Stimulated activated CD8-positive, alpha-beta memory T cell treated with anti-CD3 and anti-CD28 coated beads, Interleukin-4, amount 100 ng/mL, for 4 hours (primary cell): ENCODE data around the gene GPC2.
"Not testable (repeated sequence)": the region's sequence is repeated elsewhere in the genome, so short reads cannot be mapped to it uniquely, and the experiment has no call there.

Source experiments
- DNase-seq, 2 donors: peaks; one replicate each; pipeline ENCODE4 v3.0.0-alpha.2; 2020; ENCODE audit warnings: low read depth in 2 of 2, low spot score in 1 of 2

The GPC2 gene

GRCh38 chr7:100152404-100152803, 24.8 kb downstream of the GPC2 start:
- no peak for DNase-seq

- DNase-seq = peak; percentile 91 to 98
Observed at GRCh38 chr7:100148559-100149328, 28.4 kb downstream of the GPC2 start, which contains the start of gene LAMTOR4. Gene LAMTOR4, plus strand, starts transcription at chr7:100148918. Its CDS starts 55 bp downstream, at chr7:100148973.

- DNase-seq = no peak
Observed at GRCh38 chr7:100148225-100148558, 29.0 kb downstream of the GPC2 start.

- DNase-seq = no peak
Observed at GRCh38 chr7:100147278-100147677, 29.9 kb downstream of the GPC2 start.

- not testable (repeated sequence) for DNase-seq
Observed at GRCh38 chr7:100146350-100146749, 30.8 kb downstream of the GPC2 start.

- DNase-seq = no peak
Observed at GRCh38 chr7:100142461-100142860, 34.7 kb downstream of the GPC2 start.

- no peak for DNase-seq
Observed at GRCh38 chr7:100141555-100141949, 35.6 kb downstream of the GPC2 start.

GRCh38 chr7:100137851-100138760, 39.1 kb downstream of the GPC2 start:
- DNase-seq = no peak

GRCh38 chr7:100132697-100133151, 44.5 kb downstream of the GPC2 start:
- DNase-seq = peak in 1 of 2 donors; percentile 36

- DNase-seq = no peak
Observed at GRCh38 chr7:100132126-100132525, 45.1 kb downstream of the GPC2 start.

GRCh38 chr7:100130608-100131453, 46.4 kb downstream of the GPC2 start:
- DNase-seq = peak; percentile 59 to 69

GRCh38 chr7:100130220-100130607, 47.0 kb downstream of the GPC2 start:
- DNase-seq = not testable (repeated sequence)

- no peak for DNase-seq
Observed at GRCh38 chr7:100128637-100128963, 48.6 kb downstream of the GPC2 start.

- DNase-seq = no peak
Observed at GRCh38 chr7:100127866-100128636, 49.1 kb downstream of the GPC2 start.

GRCh38 chr7:100126931-100127865, 50.0 kb downstream of the GPC2 start, which contains the start of gene MBLAC1:
Gene MBLAC1, plus strand, starts transcription at chr7:100126967. Its CDS starts 429 bp downstream, at chr7:100127396.
- DNase-seq = peak; percentile 81 to 87

GRCh38 chr7:100126239-100126930, 50.8 kb downstream of the GPC2 start:
- no peak for DNase-seq

- no peak for DNase-seq
Observed at GRCh38 chr7:100124301-100125230, 52.6 kb downstream of the GPC2 start.

GRCh38 chr7:100122568-100122967, 54.6 kb downstream of the GPC2 start:
- DNase-seq = no peak
